GM19043 (cell line): Measurements from ENCODE around the gene SCIMP.
"Not testable (repeated sequence)": the region's sequence is repeated elsewhere in the genome, so short reads cannot be mapped to it uniquely, and the experiment has no call there.

Experiments used
- ATAC-seq: cut with Tn5 transposase; IDR thresholded peaks from one replicate; pipeline ENCODE4 v1.9.1; 2021; ENCODE audit warnings: low read depth; ENCODE audit not compliant: unreplicated experiment

The SCIMP gene

DNA sequence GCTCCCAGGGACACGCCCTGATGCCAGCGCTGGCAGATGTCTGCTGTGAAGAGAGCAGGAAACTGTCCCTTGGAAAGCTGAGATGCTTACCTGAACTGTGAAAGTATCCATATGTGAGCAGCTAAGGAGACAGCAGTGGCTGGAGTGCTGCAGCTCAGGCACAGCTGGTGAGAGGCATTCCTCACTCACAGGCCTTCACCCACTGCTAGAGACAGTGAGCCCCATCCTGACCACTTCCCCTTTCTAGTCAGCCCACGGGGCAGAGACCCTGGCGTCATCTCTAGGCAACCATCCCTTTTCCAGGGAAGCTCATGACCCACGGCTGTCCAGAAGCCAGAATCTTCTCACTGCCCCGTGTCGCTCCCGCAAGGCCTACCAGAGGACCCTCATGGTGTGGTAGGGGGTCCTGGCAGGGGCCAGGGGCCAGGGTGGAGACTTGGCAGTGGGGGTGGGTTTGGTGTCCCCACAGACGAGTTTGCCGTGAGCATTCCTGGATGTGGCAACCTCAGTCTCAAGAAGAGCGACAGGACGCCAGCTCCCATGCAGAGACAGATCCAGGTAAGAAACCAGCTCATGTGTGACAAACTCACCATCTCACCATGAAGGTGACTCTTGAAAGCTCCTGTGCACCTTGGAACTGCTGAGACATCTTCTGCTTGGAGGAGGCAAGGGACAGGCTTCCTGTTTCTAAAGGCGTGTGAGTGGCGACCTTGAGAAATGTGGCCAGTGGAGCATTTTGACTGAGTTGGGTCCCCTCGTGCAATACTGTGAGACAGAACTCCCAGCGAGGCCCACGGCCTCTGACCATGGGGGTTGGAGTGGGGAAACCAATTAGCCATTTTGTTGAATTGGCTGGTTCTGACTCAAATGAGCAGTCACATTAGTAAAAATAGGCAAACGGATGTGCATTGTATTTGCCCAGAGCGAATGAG is at the start of gene SCIMP:
SCIMP (minus strand) TSS at position 216 of the 932 bp plus-strand sequence; CDS start at position 111, 105 bp downstream.
- ATAC-seq, result no peak

DNA sequence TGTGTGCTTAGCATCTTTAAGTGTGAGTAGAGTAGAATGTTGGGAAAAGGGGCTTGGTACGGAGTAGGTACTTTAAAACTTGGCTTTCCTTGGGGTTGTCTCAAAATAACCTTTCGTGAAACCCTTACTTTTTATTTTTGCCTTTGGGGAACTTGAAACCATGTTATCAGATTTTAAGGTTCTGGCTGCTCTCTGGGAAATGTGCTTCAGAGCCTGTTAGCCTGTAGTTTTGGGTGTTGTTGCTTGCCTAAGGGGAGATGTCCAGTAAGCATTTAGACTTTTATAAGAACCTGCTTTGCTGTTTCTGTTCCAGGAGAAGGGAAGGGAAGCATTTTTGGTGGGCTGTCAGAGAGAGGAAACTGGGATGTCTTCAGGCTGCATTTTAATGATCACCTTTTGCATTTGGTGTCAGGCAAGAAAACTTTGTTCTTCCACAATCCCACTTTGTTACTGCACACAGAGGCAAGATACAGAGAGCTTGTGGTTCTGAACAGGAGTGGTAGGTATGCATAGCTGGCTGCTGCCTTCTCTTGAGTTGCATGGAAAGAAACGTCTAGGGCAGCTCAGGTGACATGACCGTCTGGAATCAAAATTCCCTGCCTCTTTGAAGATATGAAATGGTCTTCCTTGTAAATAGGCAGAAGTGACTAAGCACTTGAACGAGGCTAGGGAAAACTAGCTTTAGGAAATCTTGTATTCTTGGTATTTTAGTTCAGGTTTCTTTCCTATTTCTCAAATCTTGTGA is 49.1 kb upstream of the SCIMP start:
- ATAC-seq, result no peak

DNA sequence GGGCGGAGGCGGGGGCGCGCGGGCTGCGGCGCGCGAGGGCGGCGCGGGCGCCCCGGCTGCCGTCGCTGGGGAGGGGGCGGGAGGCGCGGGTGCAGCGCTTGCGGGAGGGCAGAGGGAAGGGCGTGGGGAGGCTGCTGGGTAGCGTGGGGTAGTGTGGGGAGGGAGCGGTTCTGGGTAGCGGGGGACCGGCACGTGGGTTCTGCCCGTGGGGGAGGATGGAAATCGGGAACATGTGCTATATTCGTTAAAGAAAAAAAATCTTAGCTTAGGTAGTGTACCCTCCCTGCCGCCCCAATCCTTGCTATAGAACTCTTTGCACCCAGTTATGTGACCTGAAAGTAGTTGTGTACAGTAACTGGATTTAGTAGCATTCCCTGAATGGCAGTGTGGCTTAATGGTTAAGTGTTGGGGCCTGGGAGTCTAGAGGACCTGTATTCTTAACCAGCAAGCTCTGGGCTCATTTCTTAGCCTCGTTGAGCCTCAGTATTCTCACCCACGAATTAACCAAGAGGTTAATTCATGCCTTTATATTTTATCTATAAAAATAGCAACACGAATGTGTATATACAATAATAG is 48.1 kb upstream of the SCIMP start:
- no peak for ATAC-seq

DNA sequence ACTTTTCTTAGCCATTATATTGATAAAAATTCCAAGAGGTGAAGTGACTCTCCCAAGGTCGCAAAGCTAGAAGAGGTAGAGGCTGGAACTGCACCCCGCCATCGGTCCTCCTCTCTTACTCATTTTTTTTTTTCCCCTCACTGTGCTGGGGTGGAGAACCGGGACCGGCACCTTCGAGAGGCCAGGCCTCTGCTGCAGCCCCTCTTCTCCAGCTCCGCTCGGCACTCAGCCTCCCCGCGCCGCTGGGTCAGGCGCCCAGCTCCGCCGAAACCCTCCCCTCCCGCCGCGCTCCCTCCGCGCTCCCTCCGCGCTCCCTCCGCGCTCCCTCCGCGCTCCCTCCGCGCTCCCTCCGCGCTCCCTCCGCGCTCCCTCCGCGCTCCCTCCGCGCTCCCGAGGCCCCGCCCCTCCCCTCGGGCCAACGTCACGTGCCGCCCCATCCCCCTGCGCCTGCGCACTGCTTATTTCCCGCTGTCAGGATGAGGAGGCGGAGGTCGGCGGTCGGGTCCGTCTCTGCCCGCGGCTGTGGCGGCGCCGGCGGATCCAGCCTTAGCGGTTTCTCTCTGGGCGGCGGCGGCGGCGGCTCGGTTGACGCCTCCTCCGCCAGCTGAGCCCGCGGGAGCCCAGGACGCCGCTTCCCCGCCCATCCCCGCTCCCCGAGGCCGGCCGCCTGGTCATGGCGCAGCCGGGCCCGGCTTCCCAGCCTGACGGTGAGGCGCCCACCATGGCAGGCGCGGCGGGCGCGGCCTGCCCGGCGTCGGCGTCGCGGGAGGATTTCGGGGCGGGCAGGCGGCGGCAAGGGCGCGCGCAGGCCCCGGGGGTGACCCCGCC is 47.4 kb upstream of the SCIMP start, which contains the start of gene RABEP1:
RABEP1 (plus strand) TSS at position 471 of the 828 bp plus-strand sequence; CDS start at position 674, 203 bp downstream.
- ATAC-seq, result peak; percentile 60

DNA sequence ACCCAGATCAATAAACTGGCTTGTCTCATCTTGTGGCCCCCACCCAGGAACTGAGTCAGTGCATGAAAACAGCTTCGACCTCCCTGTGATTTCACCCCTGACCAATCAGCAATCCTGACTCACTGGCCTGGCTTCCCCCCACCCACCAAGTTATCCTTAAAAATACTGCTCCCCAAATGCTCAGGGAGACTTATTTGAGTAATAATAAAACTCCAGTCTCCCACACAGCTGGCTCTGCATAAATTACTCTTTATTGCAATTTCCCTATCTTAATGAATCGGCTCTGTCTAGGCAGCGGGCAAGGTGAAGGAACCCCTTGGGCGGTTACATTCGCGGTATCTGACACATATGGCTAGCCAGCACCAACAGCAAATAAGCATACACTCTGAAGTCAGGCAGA is 37.7 kb upstream of the SCIMP start:
- ATAC-seq, result no peak

DNA sequence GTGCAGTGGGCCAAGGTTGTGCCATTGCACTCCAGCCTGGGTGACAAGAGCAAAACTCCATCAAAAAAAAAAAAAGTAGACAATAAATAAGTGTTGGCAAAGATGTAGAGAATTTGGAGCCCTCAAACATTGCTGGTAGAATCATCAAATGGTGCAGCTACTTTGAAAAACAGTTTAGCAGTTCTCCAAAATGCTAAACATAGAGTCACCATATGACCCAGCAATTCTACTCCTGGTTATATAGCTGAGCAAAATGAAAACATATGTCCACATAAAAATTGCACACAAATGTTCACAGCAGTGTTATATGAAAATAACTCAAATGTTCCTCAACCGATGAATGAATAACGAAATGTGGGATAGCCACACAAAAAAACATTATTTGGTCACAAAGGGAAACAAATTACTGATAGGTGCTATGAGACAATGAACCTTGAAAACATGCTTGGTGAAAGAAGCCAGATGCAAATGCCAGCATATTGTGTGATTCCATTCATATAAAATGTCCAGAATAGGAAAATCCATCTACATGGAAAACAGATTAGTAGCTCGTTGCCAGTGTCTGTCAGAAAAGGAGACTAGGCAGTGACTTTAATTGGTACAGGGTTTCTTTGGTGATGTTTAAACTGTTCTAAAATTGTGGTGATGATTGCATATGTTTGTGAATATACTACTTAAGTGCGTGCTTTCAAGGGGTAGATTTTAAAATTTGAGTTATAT is 34.7 kb upstream of the SCIMP start:
- no peak for ATAC-seq

DNA sequence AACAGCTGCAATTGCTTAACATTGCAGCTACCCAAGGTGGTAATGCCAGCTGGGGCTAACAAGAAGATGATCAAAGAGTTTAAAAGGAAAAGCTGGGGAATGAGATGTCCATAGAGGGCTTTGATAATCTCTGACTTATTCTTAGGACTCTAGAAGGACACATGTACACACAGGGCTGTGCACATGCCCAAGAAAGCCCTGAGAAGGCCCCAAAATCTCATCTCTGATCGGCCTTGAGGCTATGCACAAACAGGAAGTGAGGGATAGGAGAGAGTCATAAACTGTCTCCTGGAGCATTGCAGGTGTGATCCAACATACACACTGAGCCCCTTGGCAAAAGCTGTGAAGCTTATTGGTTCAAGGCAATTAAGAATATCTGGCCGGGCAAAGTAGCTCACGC is 30.2 kb upstream of the SCIMP start:
- no peak for ATAC-seq

DNA sequence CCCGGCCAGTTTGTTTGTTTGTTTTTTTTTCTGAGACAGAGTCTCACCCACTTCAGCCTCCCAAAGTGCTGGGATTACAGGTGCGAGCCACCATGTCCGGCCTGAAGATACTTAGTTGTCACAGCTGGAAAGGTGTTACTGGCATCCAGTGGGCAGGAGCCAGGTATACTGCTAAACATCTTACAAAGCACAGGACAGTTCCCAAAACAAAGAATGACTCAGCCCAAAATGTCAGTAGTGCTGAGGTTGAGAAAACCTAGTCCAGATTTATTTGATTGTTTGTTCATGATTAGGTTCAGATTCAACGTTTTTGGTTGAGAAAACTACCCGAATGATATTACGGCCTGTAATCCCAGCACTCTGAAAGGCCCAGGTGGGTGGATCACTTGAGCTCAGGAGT is 28.8 kb upstream of the SCIMP start:
- no peak for ATAC-seq

DNA sequence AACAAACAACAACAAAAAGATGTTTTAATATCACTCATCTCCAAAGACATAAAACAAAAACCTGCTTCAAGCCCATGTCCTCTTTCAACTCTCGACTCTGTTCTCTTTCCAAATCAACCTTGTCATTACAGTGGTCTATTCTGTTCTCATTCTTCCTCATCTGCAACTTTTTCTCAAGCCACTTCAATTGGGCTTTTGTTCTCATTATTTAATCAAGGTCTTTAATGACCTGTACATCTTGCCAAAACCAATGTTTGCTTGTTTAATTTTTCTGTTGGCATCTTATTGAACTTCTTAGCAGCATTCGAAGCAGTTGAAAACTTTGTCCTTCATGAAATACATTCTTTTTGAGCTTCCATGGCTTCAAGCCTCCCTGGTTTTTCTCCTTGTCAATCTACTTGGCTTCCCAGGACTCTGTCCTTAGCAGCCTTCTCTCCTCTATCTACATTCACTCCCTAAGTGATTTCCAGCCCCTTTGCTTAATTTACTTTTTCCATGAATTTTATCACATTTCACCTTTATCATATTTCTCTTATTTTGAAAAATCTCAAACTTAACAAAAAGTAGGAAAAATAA is 27.8 kb upstream of the SCIMP start:
- no peak for ATAC-seq

DNA sequence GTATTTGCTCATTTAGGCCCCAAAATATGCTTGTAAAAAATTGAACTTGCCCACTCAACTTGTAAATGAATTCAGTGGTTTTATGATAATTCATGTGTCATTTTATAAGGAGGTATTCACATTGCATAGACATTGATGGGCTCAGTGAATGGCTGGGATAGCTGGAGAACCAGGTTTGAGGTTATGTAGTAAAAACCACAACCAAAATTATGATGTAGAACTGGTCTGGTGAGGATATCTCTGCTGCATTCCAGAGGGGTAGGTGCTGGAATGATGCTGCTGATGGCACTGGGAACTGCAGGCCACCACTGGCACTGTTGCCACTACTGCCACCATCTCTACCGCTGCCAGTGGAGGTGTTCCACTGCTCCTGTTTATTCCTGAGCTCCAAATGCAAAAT is 25.9 kb upstream of the SCIMP start:
- no peak for ATAC-seq

DNA sequence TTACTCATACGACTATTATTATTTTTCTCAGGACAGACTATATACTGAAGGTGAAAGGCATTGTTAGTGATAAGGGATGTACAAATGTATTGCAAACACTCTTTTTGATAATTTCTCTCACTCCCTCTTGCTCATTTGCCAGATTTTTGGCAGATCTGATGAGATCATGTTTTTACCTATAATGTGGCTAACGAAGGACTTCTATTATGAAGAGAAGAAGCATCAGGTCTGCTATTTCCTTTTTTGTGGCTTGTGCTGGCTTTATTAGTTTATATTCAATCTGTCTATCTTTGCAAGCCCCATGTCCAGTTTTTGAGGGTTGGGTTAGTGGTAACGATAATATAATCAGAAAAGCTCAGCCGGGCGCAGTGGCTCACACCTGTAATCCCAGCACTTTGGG is 22.5 kb upstream of the SCIMP start:
- no peak for ATAC-seq

DNA sequence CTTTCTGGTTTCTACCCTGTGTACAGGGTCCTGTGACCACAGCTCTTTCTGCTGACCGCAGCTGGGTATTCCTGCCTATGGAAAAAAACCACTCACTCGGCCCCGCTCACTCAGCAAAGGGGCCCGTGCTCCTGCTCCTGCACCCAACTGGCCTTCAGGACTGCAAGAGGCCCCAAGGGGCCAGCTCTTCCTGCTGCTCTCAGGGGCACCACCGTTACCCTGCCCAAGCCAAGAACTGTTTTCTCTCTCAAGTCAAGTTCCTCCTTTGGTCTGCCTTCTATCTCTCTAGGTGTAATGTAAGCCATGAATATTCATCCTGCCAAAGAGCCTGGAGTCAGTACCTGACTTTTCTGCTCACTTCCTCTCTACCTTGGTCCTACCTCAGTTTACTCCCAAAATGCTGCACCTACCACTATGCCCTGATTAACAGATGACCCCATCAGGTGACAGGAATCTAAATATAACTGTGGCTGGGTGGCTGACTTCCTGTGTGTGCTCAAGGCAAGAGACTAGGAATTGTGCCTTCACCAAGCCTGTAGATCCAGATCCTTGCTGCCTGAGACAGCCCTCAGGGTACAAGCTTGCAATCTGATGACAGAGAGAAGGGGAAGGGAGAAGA is 20.4 kb upstream of the SCIMP start:
- ATAC-seq, result no peak

DNA sequence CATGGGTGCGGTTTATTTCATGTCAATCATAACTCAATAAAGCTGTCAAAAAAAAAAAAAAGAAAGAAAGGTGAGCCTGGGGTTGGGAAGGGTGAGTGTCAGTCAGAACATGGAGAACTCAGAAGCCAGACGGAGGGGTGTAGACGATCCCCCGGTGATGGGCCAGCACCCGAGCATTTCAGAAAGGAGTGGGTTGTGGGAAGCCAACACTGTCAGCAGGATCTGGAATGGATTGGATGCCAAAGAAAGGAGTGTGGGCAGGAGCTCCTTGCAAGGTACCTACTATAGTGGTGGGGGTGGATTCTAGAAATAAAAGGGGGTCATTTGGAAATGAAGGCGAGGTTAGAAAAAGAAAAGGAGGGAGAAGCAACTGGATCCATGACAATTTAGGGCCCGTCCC is 19.8 kb upstream of the SCIMP start:
- ATAC-seq, result no peak

DNA sequence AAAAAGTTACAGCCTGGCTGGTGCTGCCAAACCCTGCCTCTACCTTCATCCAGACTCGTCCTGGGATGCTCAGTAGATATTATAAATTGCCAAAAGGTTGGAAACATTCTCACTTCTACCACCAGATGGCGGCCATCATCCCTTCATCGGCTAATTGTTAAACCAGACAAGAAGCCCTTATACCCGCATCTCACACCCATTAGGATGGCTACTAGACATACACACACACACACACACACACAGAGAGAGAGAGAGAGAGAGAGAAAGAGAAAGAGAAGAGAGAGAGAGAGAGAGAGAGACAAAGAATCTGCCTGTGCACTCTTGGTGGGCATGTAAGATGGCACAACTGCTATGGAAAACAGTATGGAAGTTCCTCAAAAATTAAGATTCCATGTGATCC is 15.0 kb upstream of the SCIMP start:
- no peak for ATAC-seq

DNA sequence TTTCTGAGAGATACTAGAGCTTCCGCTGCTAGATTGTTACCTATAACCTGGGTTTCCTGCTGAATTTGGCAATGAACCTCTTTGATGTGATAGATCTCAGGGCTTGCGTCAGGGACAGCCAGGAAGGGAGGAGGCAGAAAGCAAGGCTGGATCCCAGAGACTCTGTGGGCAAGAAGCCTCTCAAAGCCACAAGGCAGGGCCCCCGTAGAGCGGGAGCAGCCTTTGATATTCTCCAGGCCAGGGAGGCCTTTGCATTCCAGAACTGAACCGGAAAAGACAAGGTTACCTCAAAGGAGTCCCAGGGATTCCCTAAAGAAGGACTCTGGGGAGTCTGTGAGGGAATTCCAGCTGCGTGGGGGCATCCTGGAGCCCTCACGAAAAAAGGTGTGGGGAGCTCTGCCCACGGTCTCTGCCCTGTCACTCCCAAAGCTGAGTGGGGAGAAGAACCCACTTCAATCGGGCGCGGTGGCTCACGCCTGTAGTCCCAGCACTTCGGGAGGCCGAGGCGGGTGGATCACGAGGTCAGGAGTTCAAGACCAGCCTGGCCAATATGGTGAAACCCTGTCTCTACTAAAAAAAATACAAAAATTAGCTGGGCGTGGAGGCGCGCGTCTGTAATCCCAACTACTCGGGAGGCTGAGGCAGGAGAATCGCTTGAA is 14.3 kb upstream of the SCIMP start:
- ATAC-seq, result no peak

DNA sequence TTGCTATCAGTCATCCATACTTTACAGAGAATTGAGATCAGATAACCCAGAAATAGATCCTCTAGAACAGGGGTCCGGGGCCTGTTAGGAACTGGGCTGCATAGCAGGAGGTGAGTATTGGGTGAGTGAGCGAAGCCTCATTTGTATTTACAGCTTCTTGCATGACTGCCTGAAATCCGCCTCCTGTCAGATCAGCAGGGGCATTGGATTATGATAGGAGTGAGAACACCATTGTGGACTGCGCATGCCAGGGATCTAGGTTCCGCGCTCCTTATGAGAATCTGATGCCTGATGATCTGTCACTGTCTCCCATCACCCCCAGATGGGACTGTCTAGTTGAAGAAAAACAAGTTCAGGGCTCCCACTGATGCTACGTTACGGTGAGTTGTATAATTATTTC is 13.0 kb upstream of the SCIMP start:
- no peak for ATAC-seq

DNA sequence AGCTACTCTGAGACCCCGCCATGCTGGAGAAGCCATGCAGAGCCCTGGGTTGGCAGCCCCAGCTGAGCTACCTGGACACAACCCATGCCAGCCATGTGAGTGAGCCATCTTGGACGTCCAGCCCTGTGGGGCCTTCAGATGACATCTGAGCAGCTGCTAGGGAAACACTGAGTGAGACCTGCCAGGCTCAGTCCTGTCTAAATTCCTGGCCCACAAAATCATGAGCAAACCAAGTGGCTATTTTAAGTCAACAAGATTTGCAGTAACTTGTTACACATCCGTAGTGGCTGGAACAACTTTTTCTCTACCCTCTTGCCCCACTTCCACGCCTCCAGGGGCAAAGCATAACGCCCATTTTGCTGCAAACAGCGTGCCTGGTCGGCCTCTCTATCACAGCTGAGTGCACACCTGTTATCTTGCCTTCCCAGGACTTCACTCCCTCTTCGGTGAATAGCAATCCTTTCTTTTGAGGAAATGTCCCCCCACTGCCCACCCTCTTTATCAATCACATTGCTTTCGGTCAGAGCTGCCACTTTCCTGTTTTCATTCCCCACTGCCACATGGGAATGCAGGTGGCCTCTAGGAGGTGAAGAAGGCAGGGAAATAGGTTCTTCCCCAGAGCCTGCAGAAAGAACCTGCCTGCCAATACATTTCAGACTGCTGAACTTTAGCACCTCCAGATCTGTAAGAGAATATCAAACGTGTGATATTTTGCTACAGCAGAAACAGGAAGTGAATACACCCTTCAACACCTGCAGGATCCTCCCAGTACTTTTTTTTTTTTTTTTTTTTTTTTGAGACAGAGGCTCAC is 7.4 kb upstream of the SCIMP start:
- ATAC-seq, result no peak

DNA sequence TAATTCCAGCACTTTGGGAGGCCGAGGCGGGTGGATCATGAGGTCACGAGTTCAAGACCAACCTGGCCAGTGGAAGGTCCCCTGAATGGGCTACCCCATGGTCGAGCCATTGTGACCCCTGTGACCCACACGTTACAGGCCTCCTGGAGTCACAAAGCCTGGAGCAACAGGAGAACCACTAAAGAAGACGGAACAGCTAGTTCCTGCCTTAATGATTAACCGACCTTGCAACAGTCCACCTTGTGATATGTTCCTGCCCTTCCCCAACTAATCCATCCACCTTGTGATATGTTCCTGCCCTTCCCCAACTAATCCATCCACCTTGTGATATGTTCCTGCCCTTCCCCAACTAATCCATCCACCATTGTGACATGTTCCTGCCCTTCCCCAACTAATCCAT is 5.1 kb upstream of the SCIMP start:
- not testable (repeated sequence) for ATAC-seq
